ENCODE data around the gene NSMCE4A.

DNA sequence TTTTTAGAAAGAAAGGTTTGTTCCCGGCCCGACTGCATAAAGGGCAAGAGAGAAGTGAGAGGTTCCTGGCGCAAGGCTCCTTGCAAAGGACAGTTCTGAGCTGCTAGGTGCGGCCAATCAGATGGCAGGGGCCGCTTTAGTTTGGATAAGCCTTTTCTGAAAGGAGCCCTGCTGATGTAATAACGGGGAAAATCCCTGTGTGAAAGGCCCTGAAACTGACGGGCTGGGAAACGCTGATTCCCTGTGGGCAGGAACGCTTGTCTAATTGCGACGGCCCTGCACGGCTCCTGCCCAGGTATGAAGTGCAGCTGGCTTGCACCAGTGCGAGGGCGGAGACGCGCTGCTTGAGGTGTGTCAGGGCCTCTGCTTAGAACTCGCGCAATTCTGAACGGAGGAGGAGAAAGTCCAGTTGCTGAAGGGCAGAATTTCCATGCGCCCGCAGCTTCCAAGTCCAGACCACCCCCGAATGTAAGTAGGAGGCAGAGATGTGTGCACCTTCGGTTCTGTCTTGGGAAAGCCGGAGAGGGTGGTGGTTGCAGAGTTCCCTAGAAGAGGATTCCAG is 44.5 kb upstream of the NSMCE4A start:
- TF ChIP-seq POLR2AphosphoS5 (IDR thresholded peaks at IDR 0.05) (no peak), SMC3 (conservative IDR thresholded peaks at IDR 0.05; ENCODE audit: poor library complexity) (no peak), TAF1 (IDR thresholded peaks at IDR 0.05; ENCODE audit: low read depth) (no peak), EZH2 (IDR thresholded peaks at IDR 0.05; ENCODE audit: borderline replicate concordance, insufficient read depth, low read length, poor library complexity, severe bottlenecking) (no peak)
- TF ChIP-seq, protein P1, sequence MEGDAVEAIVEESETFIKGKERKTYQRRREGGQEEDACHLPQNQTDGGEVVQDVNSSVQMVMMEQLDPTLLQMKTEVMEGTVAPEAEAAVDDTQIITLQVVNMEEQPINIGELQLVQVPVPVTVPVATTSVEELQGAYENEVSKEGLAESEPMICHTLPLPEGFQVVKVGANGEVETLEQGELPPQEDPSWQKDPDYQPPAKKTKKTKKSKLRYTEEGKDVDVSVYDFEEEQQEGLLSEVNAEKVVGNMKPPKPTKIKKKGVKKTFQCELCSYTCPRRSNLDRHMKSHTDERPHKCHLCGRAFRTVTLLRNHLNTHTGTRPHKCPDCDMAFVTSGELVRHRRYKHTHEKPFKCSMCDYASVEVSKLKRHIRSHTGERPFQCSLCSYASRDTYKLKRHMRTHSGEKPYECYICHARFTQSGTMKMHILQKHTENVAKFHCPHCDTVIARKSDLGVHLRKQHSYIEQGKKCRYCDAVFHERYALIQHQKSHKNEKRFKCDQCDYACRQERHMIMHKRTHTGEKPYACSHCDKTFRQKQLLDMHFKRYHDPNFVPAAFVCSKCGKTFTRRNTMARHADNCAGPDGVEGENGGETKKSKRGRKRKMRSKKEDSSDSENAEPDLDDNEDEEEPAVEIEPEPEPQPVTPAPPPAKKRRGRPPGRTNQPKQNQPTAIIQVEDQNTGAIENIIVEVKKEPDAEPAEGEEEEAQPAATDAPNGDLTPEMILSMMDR (IDR thresholded peaks at IDR 0.05; ENCODE audit: poor library complexity, severe bottlenecking), result no peak
- TF ChIP-seq, protein P2, sequence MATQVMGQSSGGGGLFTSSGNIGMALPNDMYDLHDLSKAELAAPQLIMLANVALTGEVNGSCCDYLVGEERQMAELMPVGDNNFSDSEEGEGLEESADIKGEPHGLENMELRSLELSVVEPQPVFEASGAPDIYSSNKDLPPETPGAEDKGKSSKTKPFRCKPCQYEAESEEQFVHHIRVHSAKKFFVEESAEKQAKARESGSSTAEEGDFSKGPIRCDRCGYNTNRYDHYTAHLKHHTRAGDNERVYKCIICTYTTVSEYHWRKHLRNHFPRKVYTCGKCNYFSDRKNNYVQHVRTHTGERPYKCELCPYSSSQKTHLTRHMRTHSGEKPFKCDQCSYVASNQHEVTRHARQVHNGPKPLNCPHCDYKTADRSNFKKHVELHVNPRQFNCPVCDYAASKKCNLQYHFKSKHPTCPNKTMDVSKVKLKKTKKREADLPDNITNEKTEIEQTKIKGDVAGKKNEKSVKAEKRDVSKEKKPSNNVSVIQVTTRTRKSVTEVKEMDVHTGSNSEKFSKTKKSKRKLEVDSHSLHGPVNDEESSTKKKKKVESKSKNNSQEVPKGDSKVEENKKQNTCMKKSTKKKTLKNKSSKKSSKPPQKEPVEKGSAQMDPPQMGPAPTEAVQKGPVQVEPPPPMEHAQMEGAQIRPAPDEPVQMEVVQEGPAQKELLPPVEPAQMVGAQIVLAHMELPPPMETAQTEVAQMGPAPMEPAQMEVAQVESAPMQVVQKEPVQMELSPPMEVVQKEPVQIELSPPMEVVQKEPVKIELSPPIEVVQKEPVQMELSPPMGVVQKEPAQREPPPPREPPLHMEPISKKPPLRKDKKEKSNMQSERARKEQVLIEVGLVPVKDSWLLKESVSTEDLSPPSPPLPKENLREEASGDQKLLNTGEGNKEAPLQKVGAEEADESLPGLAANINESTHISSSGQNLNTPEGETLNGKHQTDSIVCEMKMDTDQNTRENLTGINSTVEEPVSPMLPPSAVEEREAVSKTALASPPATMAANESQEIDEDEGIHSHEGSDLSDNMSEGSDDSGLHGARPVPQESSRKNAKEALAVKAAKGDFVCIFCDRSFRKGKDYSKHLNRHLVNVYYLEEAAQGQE (IDR thresholded peaks at IDR 0.05; ENCODE audit: borderline replicate concordance), result no peak
